HG02763 (cell line): ENCODE measurements around the gene ZNF749.
"Not testable (repeated sequence)": the region's sequence is repeated elsewhere in the genome, so short reads cannot be mapped to it uniquely, and the experiment has no call there.

Experiments
- ATAC-seq: cut with Tn5 transposase; IDR thresholded peaks from one replicate; pipeline ENCODE4 v1.9.1; 2021; ENCODE audit warnings: mild to moderate bottlenecking, moderate library complexity; ENCODE audit not compliant: unreplicated experiment

The ZNF749 gene

DNA sequence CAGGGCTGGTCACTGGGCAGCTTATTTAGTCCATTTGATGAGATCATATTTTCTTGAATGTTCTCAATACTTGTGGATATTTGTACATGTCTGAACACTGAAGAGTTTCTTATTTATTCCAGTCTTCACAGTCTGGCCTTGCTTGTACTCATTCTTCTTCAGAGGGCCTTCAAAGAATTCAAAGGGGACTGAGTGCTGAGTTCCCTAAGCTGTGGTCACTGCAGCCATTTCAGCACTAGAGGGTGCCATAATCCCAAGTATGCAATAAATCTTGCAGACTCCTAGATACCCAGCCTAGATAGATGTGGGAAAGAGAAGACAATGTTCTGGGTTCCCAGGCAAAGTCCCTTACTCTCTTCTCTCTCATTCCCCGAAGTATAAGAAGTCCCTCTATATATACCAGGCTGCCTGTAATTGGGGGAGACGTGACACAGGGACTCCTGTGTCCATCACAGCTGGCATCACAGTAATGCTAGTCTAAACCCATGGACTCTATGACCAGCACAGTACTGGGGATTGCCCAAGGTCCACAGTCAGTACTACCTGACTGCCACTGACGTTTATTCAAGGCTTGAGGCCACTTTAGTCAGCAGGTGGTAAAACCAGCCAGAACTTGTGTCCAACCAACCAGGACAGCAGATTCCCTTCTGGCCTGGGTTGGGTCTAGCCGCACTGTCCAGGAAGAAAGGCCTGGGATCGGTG, 30.7 kb downstream of the ZNF749 start:
- no peak for ATAC-seq

DNA sequence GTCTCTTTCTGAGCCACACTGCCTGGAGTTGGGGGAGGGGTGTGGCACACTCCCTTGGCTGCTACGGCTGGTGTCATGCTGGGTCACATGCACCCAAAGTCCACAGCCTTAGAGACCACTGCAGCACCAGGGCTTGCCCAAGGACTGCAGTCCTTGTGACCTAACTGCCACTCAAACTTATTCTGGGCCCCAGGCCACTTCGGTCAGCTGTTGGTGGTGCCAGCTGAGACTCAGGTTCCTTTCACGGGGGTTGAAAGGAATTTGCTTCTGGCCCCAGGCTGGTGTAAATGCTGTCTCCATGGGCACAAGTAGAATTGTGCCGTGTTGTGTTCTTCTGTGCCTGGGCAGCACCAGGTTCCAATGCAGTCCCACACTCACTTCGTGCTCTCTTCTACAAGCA, 31.4 kb downstream of the ZNF749 start:
- no peak for ATAC-seq

DNA sequence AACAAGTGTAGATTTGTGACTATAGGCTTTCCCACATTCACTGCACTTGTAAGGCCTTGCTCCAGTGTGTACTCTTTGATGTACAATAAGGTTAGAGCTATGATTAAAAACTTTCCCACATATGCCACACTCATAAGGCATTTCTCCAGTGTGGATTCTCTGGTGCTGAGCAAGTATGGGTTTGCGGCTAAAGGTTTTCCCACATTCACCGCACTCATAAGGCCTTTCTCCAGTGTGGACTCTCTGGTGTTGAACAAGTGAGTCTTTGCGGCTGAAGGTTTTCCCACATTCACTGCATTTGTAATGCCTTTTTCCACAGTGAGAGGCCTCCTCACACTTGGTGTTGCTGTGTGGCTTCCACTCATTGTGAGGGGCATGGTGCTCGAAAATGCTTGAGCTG, 38.5 kb downstream of the ZNF749 start:
- ATAC-seq = no peak

DNA sequence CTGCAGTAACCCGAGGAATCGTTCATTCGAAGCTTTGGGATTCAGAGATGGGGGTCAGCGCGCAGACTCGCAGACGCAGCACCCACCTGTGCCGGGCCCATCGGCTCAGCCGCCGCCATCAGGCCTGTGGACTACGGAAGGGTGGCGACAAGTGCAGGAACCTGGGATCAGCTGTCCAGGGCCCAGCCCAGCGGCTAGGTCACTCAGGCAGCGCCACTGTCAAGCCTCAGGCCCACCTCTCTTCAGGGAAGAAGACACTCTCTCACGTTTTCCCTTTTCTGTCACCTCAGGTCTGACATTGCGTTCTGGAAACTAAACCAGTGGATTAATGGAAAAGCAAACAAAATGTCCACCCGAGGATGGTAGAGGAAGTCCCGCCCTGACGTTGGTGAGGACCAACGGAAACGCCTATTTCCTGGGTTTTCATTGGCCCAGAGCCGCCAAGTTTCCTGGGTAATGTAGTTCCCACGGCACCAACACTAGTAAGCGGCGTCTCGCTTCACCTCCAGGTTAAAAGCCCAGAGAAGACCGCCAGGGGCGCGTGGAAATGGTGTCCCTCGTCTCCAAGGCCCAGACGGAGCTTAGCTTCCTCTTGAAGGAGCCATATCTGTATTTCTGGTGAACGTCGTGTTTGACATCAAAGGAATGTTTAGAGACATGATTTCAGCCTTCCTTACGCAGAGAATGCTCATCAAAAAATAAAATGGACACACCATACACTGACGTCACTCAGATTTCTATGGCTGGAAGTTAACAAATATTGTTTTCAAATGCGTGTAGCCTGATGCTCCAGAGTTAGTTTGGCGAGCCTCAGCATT, 42.3 kb downstream of the ZNF749 start, which contains the start of gene ZNF772:
Gene ZNF772 (minus strand): TSS at position 376 of the 818 bp plus-strand sequence. CDS start 257 bp downstream, at position 119.
- ATAC-seq = peak; percentile 84

DNA sequence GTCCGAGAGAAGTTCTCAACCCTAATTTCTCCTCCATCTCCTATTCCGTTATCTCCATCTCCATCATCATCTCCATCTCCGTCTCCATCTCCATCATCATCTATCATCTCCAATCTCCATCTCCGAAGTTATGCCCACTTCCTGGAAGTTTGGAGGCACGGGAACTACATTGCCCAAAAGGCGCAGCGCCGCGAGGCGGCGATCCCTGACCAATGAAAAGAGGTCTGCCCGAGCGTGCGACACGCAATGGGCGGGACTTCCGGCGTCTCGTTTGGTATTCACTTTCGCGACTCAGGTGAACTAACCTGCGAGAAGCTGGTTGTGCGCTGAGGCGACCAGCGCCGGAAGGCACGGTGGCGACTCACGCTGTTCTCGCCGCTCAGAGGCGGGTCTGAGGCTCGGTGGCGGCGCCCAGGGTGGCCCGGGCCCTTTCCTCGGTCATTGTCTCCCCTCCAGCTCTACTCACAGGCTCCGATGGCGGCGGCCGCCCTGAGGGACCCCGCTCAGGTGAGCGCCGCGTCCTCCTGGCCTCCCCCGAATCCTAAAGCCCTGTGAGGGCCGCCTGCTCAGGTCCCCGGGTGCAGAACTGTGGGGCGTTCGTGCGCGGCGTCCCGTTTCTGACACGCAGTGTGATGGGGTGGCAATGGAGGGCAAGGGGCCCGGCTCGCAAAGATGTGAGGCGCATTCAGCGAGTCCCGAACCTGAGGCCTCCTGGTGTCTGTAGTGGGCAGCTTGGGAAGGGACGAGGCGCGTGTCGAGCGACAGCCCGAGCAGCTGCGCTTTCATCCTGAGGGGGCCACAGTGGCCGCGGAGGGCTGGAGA, 52.6 kb downstream of the ZNF749 start, which contains the start of gene ZNF419:
Gene ZNF419 (plus strand): TSS at position 274 of the 822 bp plus-strand sequence. CDS start 201 bp downstream, at position 475.
- ATAC-seq = peak; percentile 95

DNA sequence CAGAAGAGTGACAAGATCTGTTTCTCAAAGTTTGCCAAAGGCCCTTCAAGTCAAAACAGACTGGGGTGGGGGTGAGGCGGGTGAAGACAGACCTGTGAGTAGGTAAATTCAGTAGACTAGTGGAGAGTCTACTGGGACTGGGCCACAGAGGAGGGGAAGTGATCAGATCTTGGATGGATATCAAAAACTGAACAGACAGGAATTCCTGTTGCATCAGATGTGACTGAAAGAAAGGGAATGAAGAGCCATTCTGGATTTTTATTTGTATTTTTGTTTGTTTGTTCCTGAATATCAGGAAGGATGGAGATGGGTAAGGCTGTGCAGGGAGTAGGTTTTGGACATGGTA, 53.1 kb downstream of the ZNF749 start:
- not testable (repeated sequence) for ATAC-seq
